ENCODE data around the gene SND1.

GRCh38 chr7:127647636-127648035 is 4.4 kb upstream of the SND1 start:
- no peak for TF ChIP-seq ZNF70 (CRISPR knock-in tag; IDR thresholded peaks at IDR 0.05)
- no peak for TF ChIP-seq CREB5 (CRISPR knock-in tag; IDR thresholded peaks at IDR 0.05; ENCODE audit: low read depth)
- no peak for TF ChIP-seq ZNF565 (CRISPR knock-in tag; conservative IDR thresholded peaks at IDR 0.05; ENCODE audit: low read depth)
- TF ChIP-seq PATZ1 (CRISPR knock-in tag; IDR thresholded peaks at IDR 0.05; ENCODE audit: borderline replicate concordance): no peak
- no peak for TF ChIP-seq CSRNP3 (CRISPR knock-in tag; IDR thresholded peaks at IDR 0.05)
- TF ChIP-seq ZNF8 (CRISPR knock-in tag; IDR thresholded peaks at IDR 0.05): no peak
- no peak for TF ChIP-seq ZFP3 (CRISPR knock-in tag; IDR thresholded peaks at IDR 0.05)
- no peak for TF ChIP-seq BACH2 (CRISPR knock-in tag; IDR thresholded peaks at IDR 0.05; ENCODE audit: borderline replicate concordance)
- TF ChIP-seq ESRRG (CRISPR knock-in tag; IDR thresholded peaks at IDR 0.05): no peak
- TF ChIP-seq ZC3H10 (CRISPR knock-in tag; IDR thresholded peaks at IDR 0.05): no peak
- TF ChIP-seq OSR1 (CRISPR knock-in tag; IDR thresholded peaks at IDR 0.05): no peak
- TF ChIP-seq RARB (CRISPR knock-in tag; IDR thresholded peaks at IDR 0.05): no peak
- TF ChIP-seq ZFP30 (CRISPR knock-in tag; IDR thresholded peaks at IDR 0.05): no peak
- no peak for TF ChIP-seq SNAI2 (CRISPR knock-in tag; IDR thresholded peaks at IDR 0.05)
